Spleen (tissue), 7 donors: Measurements from ENCODE around the gene DNAJC17.

Experiments
- POLR2A ChIP-seq, 3 donors: fragments of 450-650 bp; IDR thresholded peaks; one replicate each; pipeline ENCODE4 v1.5.1; 2017; ENCODE audit warnings: antibody characterized with exemption in 3 of 3, mild to moderate bottlenecking in 1 of 3
- POLR2AphosphoS5 ChIP-seq, 3 donors: sonication (generic); formaldehyde crosslinking; IDR thresholded peaks; one replicate each; pipeline ENCODE4 v1.5.1; 2017; ENCODE audit warnings: antibody characterized with exemption in 3 of 3
- TF ChIP-seq, protein P1 (sequence below), 11 experiments: fragments of 200-600 bp in 7 of 11; fragments of 450-650 bp in 4 of 11; sonication (generic) in 4 of 11; IDR thresholded peaks in 8 of 11; conservative IDR thresholded peaks in 3 of 11; 1 replicate in 7 of 11; 2 replicates in 4 of 11; pipeline versions ENCODE4 v1.4.0 to v1.8.0; 2016 to 2021; ENCODE audit warnings: antibody characterized with exemption in 11 of 11, inconsistent platforms in 4 of 11, mild to moderate bottlenecking in 1 of 11
- donor health status: DM: no; HTN: no; CAD: no; lungs with moderate emphysema.
- donor health status: DM: no; HTN: no; CAD: no.
- donor health status: DM: no; HTN: no; CAD: no.

- TF ChIP-seq, protein P1, sequence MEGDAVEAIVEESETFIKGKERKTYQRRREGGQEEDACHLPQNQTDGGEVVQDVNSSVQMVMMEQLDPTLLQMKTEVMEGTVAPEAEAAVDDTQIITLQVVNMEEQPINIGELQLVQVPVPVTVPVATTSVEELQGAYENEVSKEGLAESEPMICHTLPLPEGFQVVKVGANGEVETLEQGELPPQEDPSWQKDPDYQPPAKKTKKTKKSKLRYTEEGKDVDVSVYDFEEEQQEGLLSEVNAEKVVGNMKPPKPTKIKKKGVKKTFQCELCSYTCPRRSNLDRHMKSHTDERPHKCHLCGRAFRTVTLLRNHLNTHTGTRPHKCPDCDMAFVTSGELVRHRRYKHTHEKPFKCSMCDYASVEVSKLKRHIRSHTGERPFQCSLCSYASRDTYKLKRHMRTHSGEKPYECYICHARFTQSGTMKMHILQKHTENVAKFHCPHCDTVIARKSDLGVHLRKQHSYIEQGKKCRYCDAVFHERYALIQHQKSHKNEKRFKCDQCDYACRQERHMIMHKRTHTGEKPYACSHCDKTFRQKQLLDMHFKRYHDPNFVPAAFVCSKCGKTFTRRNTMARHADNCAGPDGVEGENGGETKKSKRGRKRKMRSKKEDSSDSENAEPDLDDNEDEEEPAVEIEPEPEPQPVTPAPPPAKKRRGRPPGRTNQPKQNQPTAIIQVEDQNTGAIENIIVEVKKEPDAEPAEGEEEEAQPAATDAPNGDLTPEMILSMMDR (IDR thresholded peaks at IDR 0.05 in 8 of 11, conservative IDR thresholded peaks at IDR 0.05 in 3 of 11): no peak
- TF ChIP-seq POLR2A (IDR thresholded peaks at IDR 0.05) (no peak), POLR2AphosphoS5 (IDR thresholded peaks at IDR 0.05) (no peak)
Measured at GRCh38 chr15:40843261-40843884, 36.1 kb upstream of the DNAJC17 start.
